Breast epithelium (tissue), 4 donors: ENCODE data around the gene TMEM80. TPM values are rescaled to one million over a fixed set of nuclear protein-coding genes. Genes with fewer than 3 reads are reported as not detected.

ENCODE experiments used
- DNase-seq, 2 donors: peaks; one replicate each; pipeline ENCODE4 v3.0.0-alpha.2; 2019; ENCODE audit warnings: low spot score in 2 of 2
- H3K27ac ChIP-seq, 2 donors: fragments of 200-600 bp; sonication (generic) in 1 of 2; one replicate each; pipeline ENCODE4 v1.5.1; 2016 to 2019; ENCODE audit warnings: mild to moderate bottlenecking in 1 of 2
- H3K27me3 ChIP-seq, 2 donors: fragments of 200-600 bp; sonication (generic) in 1 of 2; one replicate each; pipeline versions ENCODE4 v1.5.1 to v1.6.0; 2017 to 2019; ENCODE audit warnings: control low read depth in 1 of 2, mild to moderate bottlenecking in 1 of 2
- H3K36me3 ChIP-seq: fragments of 200-600 bp; one replicate; pipeline ENCODE4 v1.5.1; 2019
- H3K4me1 ChIP-seq, 2 donors: fragments of 200-600 bp; sonication (generic); one replicate each; pipeline ENCODE4 v1.5.1; 2016 to 2019; ENCODE audit warnings: control low read depth in 1 of 2
- H3K4me3 ChIP-seq, 3 donors: fragments of 200-600 bp; sonication (generic); 1 replicate in 2 of 3; 2 replicates in 1 of 3; pipeline ENCODE4 v1.5.1; 2016 to 2019; ENCODE audit warnings: mild to moderate bottlenecking in 3 of 3, moderate library complexity in 2 of 3
- H3K9me3 ChIP-seq, 2 donors: fragments of 200-600 bp; sonication (generic) in 1 of 2; one replicate each; pipeline ENCODE4 v1.5.1; 2016 to 2019; ENCODE audit warnings: control low read depth in 1 of 2
- CTCF ChIP-seq, 3 donors: fragments of 450-650 bp; IDR thresholded peaks; one replicate each; pipeline ENCODE4 v1.5.1; 2016 to 2017; ENCODE audit warnings: antibody characterized with exemption in 3 of 3, mild to moderate bottlenecking in 3 of 3, moderate library complexity in 3 of 3
- POLR2A ChIP-seq: fragments of 450-650 bp; IDR thresholded peaks from one replicate; pipeline ENCODE4 v1.6.1; 2016; ENCODE audit warnings: antibody characterized with exemption, mild to moderate bottlenecking, moderate library complexity
- POLR2AphosphoS5 ChIP-seq, 3 donors: sonication (generic); formaldehyde crosslinking; IDR thresholded peaks; one replicate each; pipeline ENCODE4 v1.6.1; 2017; ENCODE audit warnings: antibody characterized with exemption in 3 of 3
- intact Hi-C: fragments of 100-400 bp; cut with DNase I; formaldehyde crosslinking; loops from one replicate; pipeline ENCODE4 v1.15.1; 2023; ENCODE audit warnings: low total_unique reads
- total RNA-seq, 3 donors: library from RNA; depleted of rRNA; stranded (reverse); fragments of >200 nt; gene quantifications; one replicate each; pipeline ENCODE4 v1.1.0, GENCODE V29; 2016

Gene TMEM80
- total RNA-seq, 3 donors from 2014 or later: 25.9 to 51.8 (median 29.1) TPM

GRCh38 chr11:665704-666281 is 29.8 kb upstream of the TMEM80 start:
- Histone ChIP-seq H3K9me3 (no peaks in the 10 kb centered on the region), H3K4me1 (peaks cover 0 to 3% of the 10 kb centered on the region in 2 donors), H3K27me3 (no peaks in the 10 kb centered on the region), H3K4me3 (no peak overlapping the region), H3K36me3 (no peaks in the 10 kb centered on the region), H3K27ac (peak overlapping the region; percentile 52 to 62)
- no peak for TF ChIP-seq POLR2AphosphoS5 (IDR thresholded peaks at IDR 0.05)
- no peak for TF ChIP-seq CTCF (IDR thresholded peaks at IDR 0.05)
- TF ChIP-seq POLR2A: no peak
- peak in 1 of 2 donors; percentile 56 for DNase-seq
- intact Hi-C loops: no loop called here

DNA sequence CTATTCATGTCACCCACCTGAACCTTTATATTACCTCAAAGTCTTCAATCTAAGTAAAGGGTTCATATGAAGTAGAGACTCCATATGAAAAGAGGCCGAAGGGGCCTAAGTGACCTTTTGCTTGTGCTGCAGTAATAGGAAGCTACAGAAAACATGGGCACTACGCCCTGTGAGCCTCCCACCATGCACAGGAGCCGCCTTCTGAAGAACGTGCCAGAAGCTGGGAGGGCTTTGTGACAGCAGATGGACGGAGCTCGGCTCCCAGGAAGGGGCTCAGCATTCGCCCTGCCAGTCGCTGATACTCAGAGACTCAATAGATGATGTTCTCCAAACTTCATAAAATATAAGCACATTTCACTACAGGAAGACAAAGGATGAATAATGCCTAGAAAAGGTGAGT is 21.8 kb upstream of the TMEM80 start:
- no peak overlapping the region for H3K4me3 ChIP-seq
- no peak for TF ChIP-seq POLR2AphosphoS5 (IDR thresholded peaks at IDR 0.05)
- no peak for TF ChIP-seq POLR2A
- no peak for TF ChIP-seq CTCF (IDR thresholded peaks at IDR 0.05)
- H3K36me3 ChIP-seq: no peaks in the 10 kb centered on the region
- intact Hi-C loops: no loop called here
- H3K9me3 ChIP-seq: no peaks in the 10 kb centered on the region
- no peaks in the 10 kb centered on the region for H3K27me3 ChIP-seq
- no peak overlapping the region for H3K27ac ChIP-seq
- DNase-seq: no peak
- no peaks in the 10 kb centered on the region for H3K4me1 ChIP-seq

DNA sequence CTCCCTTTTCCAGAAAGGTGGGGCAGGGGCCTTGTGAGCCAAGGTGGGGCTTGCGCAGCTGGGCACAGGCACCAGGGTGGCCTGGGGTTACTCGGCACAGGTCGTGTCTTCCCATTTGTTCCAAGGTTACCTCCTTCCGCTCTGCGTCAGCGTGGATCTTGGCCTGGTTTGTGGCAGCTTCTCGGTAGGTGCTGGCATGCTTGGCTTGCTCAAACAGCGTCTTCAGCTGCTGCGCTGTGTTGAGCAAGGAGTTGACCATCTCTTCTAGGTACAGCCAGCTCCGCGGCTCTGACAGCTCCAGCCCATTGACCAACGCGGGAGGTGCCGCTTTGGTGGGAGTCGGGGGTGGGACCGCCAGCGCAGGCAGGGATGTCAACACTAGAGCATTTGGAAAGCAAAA is 21.2 kb upstream of the TMEM80 start:
- Histone ChIP-seq H3K9me3 (no peaks in the 10 kb centered on the region), H3K36me3 (no peaks in the 10 kb centered on the region), H3K4me1 (no peaks in the 10 kb centered on the region), H3K27ac (no peak overlapping the region), H3K4me3 (no peak overlapping the region), H3K27me3 (no peaks in the 10 kb centered on the region)
- intact Hi-C loops: no loop called here
- no peak for TF ChIP-seq POLR2AphosphoS5 (IDR thresholded peaks at IDR 0.05)
- no peak for TF ChIP-seq POLR2A
- no peak for TF ChIP-seq CTCF (IDR thresholded peaks at IDR 0.05)
- DNase-seq: no peak

DNA sequence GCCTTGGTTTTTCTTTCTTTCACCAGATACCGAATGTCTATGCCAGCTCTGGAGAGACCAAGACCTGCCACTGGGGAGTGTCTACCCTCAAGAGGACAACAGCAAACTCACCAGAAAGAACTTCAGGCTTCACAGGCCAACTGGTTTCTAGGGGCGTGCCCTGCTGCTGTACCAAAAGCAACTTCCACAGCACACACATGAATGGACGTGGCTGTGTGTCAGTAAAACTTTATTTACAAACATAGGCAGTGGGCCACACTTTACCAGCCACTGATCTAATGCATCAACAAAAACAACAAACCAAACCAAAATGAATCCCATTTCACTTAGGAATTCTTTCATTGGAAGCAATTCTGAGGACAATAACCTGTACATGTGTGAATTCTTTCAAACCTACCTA is 17.3 kb upstream of the TMEM80 start:
- H3K27me3 ChIP-seq: no peaks in the 10 kb centered on the region
- H3K4me3 ChIP-seq: no peak overlapping the region
- TF ChIP-seq POLR2AphosphoS5 (IDR thresholded peaks at IDR 0.05) (no peak), POLR2A (no peak), CTCF (IDR thresholded peaks at IDR 0.05) (no peak)
- no peaks in the 10 kb centered on the region for H3K9me3 ChIP-seq
- no peaks in the 10 kb centered on the region for H3K4me1 ChIP-seq
- no peak overlapping the region for H3K27ac ChIP-seq
- intact Hi-C loops: no loop called here
- no peaks in the 10 kb centered on the region for H3K36me3 ChIP-seq
- no peak for DNase-seq

- TF ChIP-seq POLR2AphosphoS5 (IDR thresholded peaks at IDR 0.05): no peak
- no peak for TF ChIP-seq CTCF (IDR thresholded peaks at IDR 0.05)
- no peak for TF ChIP-seq POLR2A
- intact Hi-C loops: no loop called here
- Histone ChIP-seq H3K4me1 (no peaks in the 10 kb centered on the region), H3K4me3 (no peak overlapping the region), H3K27me3 (no peaks in the 10 kb centered on the region), H3K36me3 (no peaks in the 10 kb centered on the region), H3K9me3 (no peaks in the 10 kb centered on the region), H3K27ac (no peak overlapping the region)
- no peak for DNase-seq
These were observed 16.1 kb upstream of the TMEM80 start for GRCh38 chr11:679271-680207.
